Astrocyte (in vitro differentiated cells and primary cell): ENCODE results near the gene TMEM225B. TPM values are rescaled to one million over a fixed set of nuclear protein-coding genes. Genes with fewer than 3 reads are reported as not detected.

Source experiments
- DNase-seq: peaks from one replicate; pipeline ENCODE4 v3.0.0-alpha.2; 2010; ENCODE audit warnings: low read depth
- FAIRE-seq: peaks from 2 replicates; lab custom pipeline; 2011; peaks lifted over from hg19 to GRCh38; lab: Jason Lieb, UNC
- H2AFZ ChIP-seq: 2 replicates; pipeline ENCODE4 v1.6.0; 2012; ENCODE audit warnings: low read depth, low read length, inconsistent platforms
- H3K27ac ChIP-seq: 2 replicates; pipeline ENCODE4 v1.5.1; 2011; ENCODE audit warnings: low read depth, low read length, inconsistent platforms
- H3K27me3 ChIP-seq: 2 replicates; pipeline ENCODE4 v1.6.0; 2011; ENCODE audit warnings: low read length, inconsistent platforms; ENCODE audit not compliant: insufficient read depth
- H3K36me3 ChIP-seq: 2 replicates; pipeline ENCODE4 v1.5.1; 2011; ENCODE audit warnings: low read length, inconsistent platforms; ENCODE audit not compliant: insufficient read depth
- H3K4me1 ChIP-seq: 2 replicates; pipeline ENCODE4 v1.5.1; 2011; ENCODE audit warnings: low read length, inconsistent platforms; ENCODE audit not compliant: insufficient read depth
- H3K4me2 ChIP-seq: 2 replicates; pipeline ENCODE4 v1.6.0; 2012; ENCODE audit warnings: low read length, inconsistent platforms
- H3K4me3 ChIP-seq: 2 replicates; pipeline ENCODE4 v1.5.1; 2011; ENCODE audit warnings: low read depth, mild to moderate bottlenecking, low read length, inconsistent platforms; ENCODE audit not compliant: insufficient read depth
- H3K79me2 ChIP-seq: 2 replicates; pipeline ENCODE4 v1.6.0; 2012; ENCODE audit warnings: mild to moderate bottlenecking, low read length, inconsistent platforms; ENCODE audit not compliant: insufficient read depth
- H3K9ac ChIP-seq: 2 replicates; pipeline ENCODE4 v1.6.0; 2012; ENCODE audit warnings: mild to moderate bottlenecking, low read length, inconsistent platforms
- H3K9me3 ChIP-seq: 2 replicates; pipeline ENCODE4 v1.5.1; 2012; ENCODE audit warnings: low read depth, mild to moderate bottlenecking, low read length, inconsistent platforms; ENCODE audit not compliant: insufficient read depth
- H4K20me1 ChIP-seq: 2 replicates; pipeline ENCODE4 v1.6.0; 2012; ENCODE audit warnings: low read length, inconsistent platforms; ENCODE audit not compliant: insufficient read depth
- H3K27ac Mint-ChIP-seq: one replicate; pipeline ENCODE4 v1.8.0; 2021; ENCODE audit warnings: mild to moderate bottlenecking, mixed read lengths; ENCODE audit not compliant: unreplicated experiment
- H3K27me3 Mint-ChIP-seq: one replicate; pipeline ENCODE4 v1.8.0; 2021; ENCODE audit warnings: low read depth, mixed read lengths; ENCODE audit not compliant: unreplicated experiment
- H3K36me3 Mint-ChIP-seq: one replicate; pipeline ENCODE4 v1.8.0; 2021; ENCODE audit warnings: low read depth, mixed read lengths; ENCODE audit not compliant: unreplicated experiment
- H3K4me1 Mint-ChIP-seq: one replicate; pipeline ENCODE4 v1.8.0; 2021; ENCODE audit warnings: low read depth, mixed read lengths; ENCODE audit not compliant: unreplicated experiment
- H3K4me3 Mint-ChIP-seq: one replicate; pipeline ENCODE4 v1.8.0; 2021; ENCODE audit warnings: mild to moderate bottlenecking, moderate library complexity, mixed read lengths; ENCODE audit not compliant: unreplicated experiment
- H3K9me3 Mint-ChIP-seq: one replicate; pipeline ENCODE4 v1.8.0; 2021; ENCODE audit warnings: mild to moderate bottlenecking, mixed read lengths; ENCODE audit not compliant: unreplicated experiment
- EZH2 ChIP-seq: IDR thresholded peaks from 2 replicates; pipeline ENCODE4 v1.6.1; 2012; ENCODE audit warnings: mild to moderate bottlenecking, low read length, inconsistent platforms; ENCODE audit not compliant: insufficient read depth
- total RNA-seq: library from RNA; stranded (reverse); gene quantifications from 2 replicates; pipeline ENCODE4 v1.2.1, GENCODE V29; 2021
- TF ChIP-seq, protein P1 (sequence below): IDR thresholded peaks from 2 replicates; pipeline ENCODE4 v1.5.1; 2011; ENCODE audit warnings: low read depth, mild to moderate bottlenecking, inconsistent platforms, low read length, moderate library complexity; ENCODE audit not compliant: insufficient read depth

TMEM225B gene
- total RNA-seq, 1 donor from 2014 or later, result 0.23 TPM

DNA sequence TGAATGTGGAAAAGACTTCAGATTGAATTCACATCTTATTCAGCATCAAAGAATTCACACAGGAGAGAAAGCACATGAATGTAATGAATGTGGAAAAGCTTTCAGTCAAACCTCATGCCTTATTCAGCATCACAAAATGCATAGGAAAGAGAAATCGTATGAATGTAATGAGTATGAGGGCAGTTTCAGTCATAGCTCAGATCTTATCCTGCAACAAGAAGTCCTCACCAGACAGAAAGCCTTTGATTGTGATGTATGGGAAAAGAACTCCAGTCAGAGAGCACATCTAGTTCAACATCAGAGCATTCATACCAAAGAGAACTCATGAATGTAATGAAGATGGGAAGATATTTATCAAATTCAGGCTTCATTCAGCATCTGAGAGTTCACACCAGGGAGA is 24.8 kb upstream of the TMEM225B start:
- no peak overlapping the region for H3K27ac ChIP-seq
- peaks cover 13% of the 10 kb centered on the region for H3K36me3 Mint-ChIP-seq

DNA sequence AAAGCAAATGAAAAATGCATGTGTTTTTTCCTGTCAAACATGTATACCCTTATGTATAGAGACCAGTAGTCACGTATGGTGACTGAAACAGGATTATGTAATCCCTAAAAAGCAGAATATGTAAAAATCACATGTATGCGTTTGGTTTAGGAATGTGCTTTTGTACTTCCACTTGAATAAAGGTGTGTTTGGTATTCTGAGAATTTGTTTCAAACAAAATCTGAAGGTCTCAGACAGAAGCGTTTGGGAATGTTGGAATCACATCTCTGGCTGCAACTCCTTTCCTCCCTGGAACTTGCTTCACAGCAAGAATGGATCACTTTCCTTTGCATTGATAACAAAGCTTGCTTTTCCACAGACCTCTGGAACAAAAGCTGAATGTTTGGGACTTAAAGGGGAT is 21.8 kb upstream of the TMEM225B start:
- Histone ChIP-seq H4K20me1 (peaks cover 19% of the 10 kb centered on the region), H3K9me3 (no peaks in the 10 kb centered on the region), H3K36me3 (peaks cover 35% of the 10 kb centered on the region), H2AFZ (no peak overlapping the region), H3K9ac (no peak overlapping the region), H3K4me1 (peaks cover 7% of the 10 kb centered on the region), H3K27me3 (no peaks in the 10 kb centered on the region), H3K27ac (no peak overlapping the region), H3K4me3 (no peak overlapping the region), H3K79me2 (no peaks in the 10 kb centered on the region), H3K4me2 (no peak overlapping the region)
- Mint-ChIP-seq H3K4me3 (no peak overlapping the region), H3K36me3 (peaks cover 13% of the 10 kb centered on the region), H3K4me1 (peaks cover 5% of the 10 kb centered on the region), H3K27ac (no peak overlapping the region), H3K27me3 (no peaks in the 10 kb centered on the region), H3K9me3 (no peaks in the 10 kb centered on the region)
- FAIRE-seq, result no peak
- TF ChIP-seq EZH2, result no peak
- TF ChIP-seq, protein P1, sequence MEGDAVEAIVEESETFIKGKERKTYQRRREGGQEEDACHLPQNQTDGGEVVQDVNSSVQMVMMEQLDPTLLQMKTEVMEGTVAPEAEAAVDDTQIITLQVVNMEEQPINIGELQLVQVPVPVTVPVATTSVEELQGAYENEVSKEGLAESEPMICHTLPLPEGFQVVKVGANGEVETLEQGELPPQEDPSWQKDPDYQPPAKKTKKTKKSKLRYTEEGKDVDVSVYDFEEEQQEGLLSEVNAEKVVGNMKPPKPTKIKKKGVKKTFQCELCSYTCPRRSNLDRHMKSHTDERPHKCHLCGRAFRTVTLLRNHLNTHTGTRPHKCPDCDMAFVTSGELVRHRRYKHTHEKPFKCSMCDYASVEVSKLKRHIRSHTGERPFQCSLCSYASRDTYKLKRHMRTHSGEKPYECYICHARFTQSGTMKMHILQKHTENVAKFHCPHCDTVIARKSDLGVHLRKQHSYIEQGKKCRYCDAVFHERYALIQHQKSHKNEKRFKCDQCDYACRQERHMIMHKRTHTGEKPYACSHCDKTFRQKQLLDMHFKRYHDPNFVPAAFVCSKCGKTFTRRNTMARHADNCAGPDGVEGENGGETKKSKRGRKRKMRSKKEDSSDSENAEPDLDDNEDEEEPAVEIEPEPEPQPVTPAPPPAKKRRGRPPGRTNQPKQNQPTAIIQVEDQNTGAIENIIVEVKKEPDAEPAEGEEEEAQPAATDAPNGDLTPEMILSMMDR, result no peak
- no peak for DNase-seq

More for the DNA sequence above, 24.8 kb upstream of the TMEM225B start:
- no peaks in the 10 kb centered on the region for H3K9me3 ChIP-seq
- no peak overlapping the region for H2AFZ ChIP-seq
- H4K20me1 ChIP-seq, result peaks cover 39% of the 10 kb centered on the region
- H3K4me1 ChIP-seq, result no peaks in the 10 kb centered on the region
- H3K27me3 ChIP-seq, result no peaks in the 10 kb centered on the region
- H3K4me3 Mint-ChIP-seq, result no peak overlapping the region
- H3K27ac Mint-ChIP-seq, result no peak overlapping the region
- H3K4me3 ChIP-seq, result no peak overlapping the region
- TF ChIP-seq, protein P1, result no peak
- no peak for TF ChIP-seq EZH2
- FAIRE-seq (peak; percentile 69), DNase-seq (no peak)
- peaks cover 5% of the 10 kb centered on the region for H3K4me1 Mint-ChIP-seq
- H3K4me2 ChIP-seq, result no peak overlapping the region
- peaks cover 27% of the 10 kb centered on the region for H3K79me2 ChIP-seq
- H3K36me3 ChIP-seq, result peaks cover 59% of the 10 kb centered on the region
- no peaks in the 10 kb centered on the region for H3K9me3 Mint-ChIP-seq
- H3K27me3 Mint-ChIP-seq, result no peaks in the 10 kb centered on the region
- H3K9ac ChIP-seq, result no peak overlapping the region

DNA sequence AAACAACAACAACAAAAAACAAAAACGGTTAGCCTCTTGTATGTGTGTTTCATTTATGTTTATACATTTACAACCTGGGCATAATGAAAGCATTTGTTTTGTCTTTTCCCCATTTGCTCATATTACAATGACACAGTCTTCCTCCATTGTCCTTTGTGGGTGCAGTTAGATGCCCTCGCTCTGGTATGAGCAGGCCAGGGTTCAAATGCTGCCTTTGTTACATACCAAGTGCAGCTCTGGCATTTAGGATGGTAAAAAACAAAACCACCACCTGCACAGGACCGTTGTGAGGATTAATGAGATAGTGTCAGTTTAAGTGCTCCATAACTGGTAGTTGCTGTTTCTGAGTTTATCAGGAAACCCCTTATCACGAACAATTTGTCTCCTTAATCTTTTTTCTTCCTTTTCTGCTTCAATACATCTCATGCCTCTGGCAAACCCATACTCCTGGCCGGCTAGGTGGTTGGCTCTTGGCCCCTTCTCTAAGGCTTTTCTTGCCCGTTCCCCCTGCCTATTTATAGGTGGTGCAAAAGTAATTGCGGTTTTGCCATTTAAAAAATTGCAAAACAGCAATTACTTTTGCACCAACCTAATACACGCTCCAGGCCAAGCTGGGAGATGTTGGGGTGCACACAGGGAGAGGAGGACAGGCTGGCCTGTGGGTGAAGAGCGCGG is 18.6 kb upstream of the TMEM225B start:
- Histone ChIP-seq H3K9me3 (no peaks in the 10 kb centered on the region), H3K27me3 (no peaks in the 10 kb centered on the region), H3K36me3 (peaks cover 6% of the 10 kb centered on the region), H3K9ac (peak overlapping the region; percentile 68), H3K27ac (no peak overlapping the region), H3K79me2 (no peaks in the 10 kb centered on the region), H2AFZ (peak overlapping the region; percentile 90), H3K4me1 (peaks cover 7% of the 10 kb centered on the region), H3K4me2 (peak overlapping the region; percentile 92), H4K20me1 (peaks cover 3% of the 10 kb centered on the region), H3K4me3 (peak overlapping the region; percentile 68)
- TF ChIP-seq EZH2, result no peak
- TF ChIP-seq, protein P1, result no peak
- DNase-seq (no peak), FAIRE-seq (no peak)
- Mint-ChIP-seq H3K36me3 (no peaks in the 10 kb centered on the region), H3K27me3 (peaks cover 6% of the 10 kb centered on the region), H3K9me3 (no peaks in the 10 kb centered on the region), H3K27ac (no peak overlapping the region), H3K4me3 (peak overlapping the region; percentile 67), H3K4me1 (peaks cover 5% of the 10 kb centered on the region)
